Thyroid gland (tissue), 4 donors: Measurements from ENCODE around the gene PRKCA.

ENCODE experiments used
- POLR2A ChIP-seq, 2 donors: fragments of 450-650 bp; IDR thresholded peaks; one replicate each; pipeline ENCODE4 v1.6.1; 2017; ENCODE audit warnings: antibody characterized with exemption in 2 of 2, mild to moderate bottlenecking in 2 of 2, moderate library complexity in 1 of 2
- TF ChIP-seq, protein P1 (sequence below), 6 experiments: fragments of 200-600 bp in 3 of 6; fragments of 450-650 bp in 3 of 6; sonication (generic) in 3 of 6; IDR thresholded peaks; one replicate each; pipeline ENCODE4 v1.5.1; 2016 to 2019; ENCODE audit warnings: antibody characterized with exemption in 6 of 6, mild to moderate bottlenecking in 2 of 6, inconsistent platforms in 1 of 6, moderate library complexity in 1 of 6

DNA sequence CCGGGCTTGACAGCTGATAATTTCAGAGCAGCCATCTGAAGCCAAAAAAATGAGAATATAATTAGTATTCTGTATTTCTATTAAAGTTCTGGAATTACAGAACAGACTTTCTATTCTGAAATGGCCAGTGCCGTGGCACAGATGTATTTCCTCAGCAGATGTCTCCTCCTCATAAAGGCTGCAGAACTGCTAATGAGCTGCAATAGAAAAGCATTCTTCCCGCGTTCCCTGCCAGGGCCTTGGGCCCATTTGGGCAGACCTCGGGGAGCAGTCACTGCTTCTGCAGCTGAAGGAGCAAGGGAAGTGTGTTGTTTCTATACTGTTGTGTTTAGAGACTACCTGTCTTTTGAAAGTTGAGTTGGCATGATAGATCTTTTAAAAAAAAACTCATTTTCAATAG is 379.9 kb downstream of the PRKCA start:
- TF ChIP-seq, protein P1, sequence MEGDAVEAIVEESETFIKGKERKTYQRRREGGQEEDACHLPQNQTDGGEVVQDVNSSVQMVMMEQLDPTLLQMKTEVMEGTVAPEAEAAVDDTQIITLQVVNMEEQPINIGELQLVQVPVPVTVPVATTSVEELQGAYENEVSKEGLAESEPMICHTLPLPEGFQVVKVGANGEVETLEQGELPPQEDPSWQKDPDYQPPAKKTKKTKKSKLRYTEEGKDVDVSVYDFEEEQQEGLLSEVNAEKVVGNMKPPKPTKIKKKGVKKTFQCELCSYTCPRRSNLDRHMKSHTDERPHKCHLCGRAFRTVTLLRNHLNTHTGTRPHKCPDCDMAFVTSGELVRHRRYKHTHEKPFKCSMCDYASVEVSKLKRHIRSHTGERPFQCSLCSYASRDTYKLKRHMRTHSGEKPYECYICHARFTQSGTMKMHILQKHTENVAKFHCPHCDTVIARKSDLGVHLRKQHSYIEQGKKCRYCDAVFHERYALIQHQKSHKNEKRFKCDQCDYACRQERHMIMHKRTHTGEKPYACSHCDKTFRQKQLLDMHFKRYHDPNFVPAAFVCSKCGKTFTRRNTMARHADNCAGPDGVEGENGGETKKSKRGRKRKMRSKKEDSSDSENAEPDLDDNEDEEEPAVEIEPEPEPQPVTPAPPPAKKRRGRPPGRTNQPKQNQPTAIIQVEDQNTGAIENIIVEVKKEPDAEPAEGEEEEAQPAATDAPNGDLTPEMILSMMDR (IDR thresholded peaks at IDR 0.05): no peak
- no peak for TF ChIP-seq POLR2A (IDR thresholded peaks at IDR 0.05)
